ENCODE results near the gene NEUROD2.

DNA sequence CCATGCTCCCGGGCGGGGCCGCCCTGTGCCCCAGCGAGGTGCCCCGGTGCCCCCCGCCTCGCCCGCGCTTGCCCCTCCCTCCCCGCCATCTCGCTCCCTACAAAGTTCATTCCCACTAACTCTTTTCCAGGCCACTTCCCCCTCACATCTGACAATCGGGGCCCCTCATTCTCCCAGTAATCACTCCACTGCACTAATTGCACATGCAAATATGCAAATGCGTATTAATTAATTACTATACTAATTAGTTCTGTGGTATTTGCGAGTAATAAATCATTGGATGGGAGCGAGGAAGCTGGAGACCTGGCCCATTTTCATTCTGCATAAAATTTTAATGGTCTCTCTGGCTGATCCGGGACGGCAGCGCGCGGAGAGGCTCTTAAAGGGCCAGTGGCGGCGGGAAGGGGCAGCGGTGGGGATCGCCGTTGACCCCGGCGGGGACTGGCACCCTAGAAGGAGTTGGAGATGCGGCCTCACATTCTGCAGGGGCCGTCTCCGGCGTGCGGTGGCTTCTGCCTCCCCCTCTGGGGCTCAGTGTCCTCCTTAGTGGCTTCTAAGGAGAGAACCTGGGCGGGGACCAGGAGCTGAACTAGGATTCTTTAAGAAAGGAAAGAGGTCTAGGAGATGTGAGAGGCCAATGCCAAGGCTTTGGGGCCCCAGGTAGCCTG, 10.7 kb upstream of the NEUROD2 start:
- TF ChIP-seq, protein P1, sequence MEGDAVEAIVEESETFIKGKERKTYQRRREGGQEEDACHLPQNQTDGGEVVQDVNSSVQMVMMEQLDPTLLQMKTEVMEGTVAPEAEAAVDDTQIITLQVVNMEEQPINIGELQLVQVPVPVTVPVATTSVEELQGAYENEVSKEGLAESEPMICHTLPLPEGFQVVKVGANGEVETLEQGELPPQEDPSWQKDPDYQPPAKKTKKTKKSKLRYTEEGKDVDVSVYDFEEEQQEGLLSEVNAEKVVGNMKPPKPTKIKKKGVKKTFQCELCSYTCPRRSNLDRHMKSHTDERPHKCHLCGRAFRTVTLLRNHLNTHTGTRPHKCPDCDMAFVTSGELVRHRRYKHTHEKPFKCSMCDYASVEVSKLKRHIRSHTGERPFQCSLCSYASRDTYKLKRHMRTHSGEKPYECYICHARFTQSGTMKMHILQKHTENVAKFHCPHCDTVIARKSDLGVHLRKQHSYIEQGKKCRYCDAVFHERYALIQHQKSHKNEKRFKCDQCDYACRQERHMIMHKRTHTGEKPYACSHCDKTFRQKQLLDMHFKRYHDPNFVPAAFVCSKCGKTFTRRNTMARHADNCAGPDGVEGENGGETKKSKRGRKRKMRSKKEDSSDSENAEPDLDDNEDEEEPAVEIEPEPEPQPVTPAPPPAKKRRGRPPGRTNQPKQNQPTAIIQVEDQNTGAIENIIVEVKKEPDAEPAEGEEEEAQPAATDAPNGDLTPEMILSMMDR (conservative IDR thresholded peaks at IDR 0.05) = no peak
- TF ChIP-seq ZFX (IDR thresholded peaks at IDR 0.05) = no peak
